ENCODE results near the gene GABPB1.
A peak's percentile ranks its signal among the peaks of the same experiment; 100 is the strongest.
"Not testable (repeated sequence)": the region's sequence is repeated elsewhere in the genome, so short reads cannot be mapped to it uniquely, and the experiment has no call there.

GABPB1 gene

GRCh38 chr15:50354838-50355618 lies at the start of gene GABPB1:
TSS of gene GABPB1 (minus strand) at chr15:50355198. CDS start at chr15:50309798, 45,400 bp downstream.
- peaks cover 88% of the 10 kb centered on the region for H3K79me2 ChIP-seq (ENCODE audit: insufficient read depth, low read length)
- H3K4me3 ChIP-seq (ENCODE audit: low read depth in 1 of 2, low read length in 2 of 2): peak within 1 kb of the TSS; percentile 72 to 89
- peaks cover 52% of the 10 kb centered on the region for H3K4me1 ChIP-seq (ENCODE audit: insufficient read depth, low read length)
- H4K20me1 ChIP-seq (ENCODE audit: insufficient read depth, low read length): peaks cover 20% of the 10 kb centered on the region; the same call in 1 of the 2 replicates
- H3K27ac ChIP-seq (ENCODE audit: low read length): peak within 1 kb of the TSS; percentile 100
- DNase-seq (peak; percentile 87), ATAC-seq (ENCODE audit: insufficient read depth, low read depth) (peak; percentile 76)
- H2AFZ ChIP-seq (ENCODE audit: low read depth, low read length): peak within 1 kb of the TSS; percentile 99
- peak within 1 kb of the TSS; percentile 80 for H3K4me2 ChIP-seq (ENCODE audit: insufficient read depth, low read length)
- TF ChIP-seq EZH2 (IDR thresholded peaks at IDR 0.05; ENCODE audit: borderline replicate concordance, low read depth, low read length, severe bottlenecking) (no peak), CTCF (IDR thresholded peaks at IDR 0.05; ENCODE audit: borderline replicate concordance, extremely low read depth, low read length, poor library complexity, severe bottlenecking) (no peak)
- H3K9me3 ChIP-seq (ENCODE audit: insufficient read depth, low read length, severe bottlenecking): no peaks in the 10 kb centered on the region
- peaks cover 37% of the 10 kb centered on the region for H3K36me3 ChIP-seq (ENCODE audit: insufficient read depth, low read length)
- H3K9ac ChIP-seq (ENCODE audit: low read depth, low read length): peak within 1 kb of the TSS; percentile 100
- no peaks in the 10 kb centered on the region for H3K27me3 ChIP-seq (ENCODE audit: insufficient read depth, low read length, poor library complexity)

- H3K9me3 ChIP-seq (ENCODE audit: insufficient read depth, low read length, severe bottlenecking); DNase-seq; H3K4me3 ChIP-seq (ENCODE audit: low read depth in 1 of 2, low read length in 2 of 2); H3K27ac ChIP-seq (ENCODE audit: low read length); H3K27me3 ChIP-seq (ENCODE audit: insufficient read depth, low read length, poor library complexity); H3K79me2 ChIP-seq (ENCODE audit: insufficient read depth, low read length); H3K4me2 ChIP-seq (ENCODE audit: insufficient read depth, low read length); H2AFZ ChIP-seq (ENCODE audit: low read depth, low read length); H3K4me1 ChIP-seq (ENCODE audit: insufficient read depth, low read length); ATAC-seq (ENCODE audit: insufficient read depth, low read depth); H3K9ac ChIP-seq (ENCODE audit: low read depth, low read length); H3K36me3 ChIP-seq (ENCODE audit: insufficient read depth, low read length); H4K20me1 ChIP-seq (ENCODE audit: insufficient read depth, low read length): not testable (repeated sequence)
Observed at GRCh38 chr15:50391561-50391960, 36.6 kb upstream of the GABPB1 start.

- no peak overlapping the region for H3K4me3 ChIP-seq (ENCODE audit: low read depth in 1 of 2, low read length in 2 of 2)
- DNase-seq (no peak), ATAC-seq (ENCODE audit: insufficient read depth, low read depth) (peak; percentile 7; the same call in 1 of the 3 replicates)
- H3K4me2 ChIP-seq (ENCODE audit: insufficient read depth, low read length): no peak overlapping the region
- H3K4me1 ChIP-seq (ENCODE audit: insufficient read depth, low read length): no peaks in the 10 kb centered on the region
- H3K9ac ChIP-seq (ENCODE audit: low read depth, low read length): no peak overlapping the region
- no peak overlapping the region for H3K27ac ChIP-seq (ENCODE audit: low read length)
- H2AFZ ChIP-seq (ENCODE audit: low read depth, low read length): no peak overlapping the region
- H3K9me3 ChIP-seq (ENCODE audit: insufficient read depth, low read length, severe bottlenecking): no peaks in the 10 kb centered on the region
- TF ChIP-seq EZH2 (IDR thresholded peaks at IDR 0.05; ENCODE audit: borderline replicate concordance, low read depth, low read length, severe bottlenecking) (no peak), CTCF (IDR thresholded peaks at IDR 0.05; ENCODE audit: borderline replicate concordance, extremely low read depth, low read length, poor library complexity, severe bottlenecking) (no peak)
- H3K27me3 ChIP-seq (ENCODE audit: insufficient read depth, low read length, poor library complexity): no peaks in the 10 kb centered on the region
- H3K79me2 ChIP-seq (ENCODE audit: insufficient read depth, low read length): no peaks in the 10 kb centered on the region
- no peaks in the 10 kb centered on the region for H3K36me3 ChIP-seq (ENCODE audit: insufficient read depth, low read length)
- H4K20me1 ChIP-seq (ENCODE audit: insufficient read depth, low read length): no peaks in the 10 kb centered on the region
Observed at GRCh38 chr15:50390554-50391264, 35.7 kb upstream of the GABPB1 start.

GRCh38 chr15:50382408-50382807 lies 27.4 kb upstream of the GABPB1 start:
- not testable (repeated sequence) for H2AFZ ChIP-seq (ENCODE audit: low read depth, low read length); H3K4me1 ChIP-seq (ENCODE audit: insufficient read depth, low read length); DNase-seq; H3K36me3 ChIP-seq (ENCODE audit: insufficient read depth, low read length); H3K4me2 ChIP-seq (ENCODE audit: insufficient read depth, low read length); H3K79me2 ChIP-seq (ENCODE audit: insufficient read depth, low read length); H3K27ac ChIP-seq (ENCODE audit: low read length); H3K9ac ChIP-seq (ENCODE audit: low read depth, low read length); H4K20me1 ChIP-seq (ENCODE audit: insufficient read depth, low read length); H3K9me3 ChIP-seq (ENCODE audit: insufficient read depth, low read length, severe bottlenecking); H3K4me3 ChIP-seq (ENCODE audit: low read depth in 1 of 2, low read length in 2 of 2); H3K27me3 ChIP-seq (ENCODE audit: insufficient read depth, low read length, poor library complexity); ATAC-seq (ENCODE audit: insufficient read depth, low read depth)
